SK-N-MC (cell line): ENCODE results near the gene GNAI3.

Source experiments
- EZH2 ChIP-seq: fragments of 200-600 bp; sonication (generic); IDR thresholded peaks from one replicate; pipeline ENCODE4 v1.6.1; 2017; ENCODE audit warnings: antibody characterized with exemption
- POLR2AphosphoS5 ChIP-seq: IDR thresholded peaks from 2 replicates; pipeline ENCODE4 v1.6.1; 2012; ENCODE audit warnings: mild to moderate bottlenecking, low read depth, low read length, borderline replicate concordance

GRCh38 chr1:109637446-109637845 lies 89.0 kb downstream of the GNAI3 start:
- TF ChIP-seq EZH2 (no peak), POLR2AphosphoS5 (no peak)
